ENCODE results near the gene PGF. TPM values are rescaled to one million over a fixed set of nuclear protein-coding genes. Genes with fewer than 3 reads are reported as not detected.

The PGF gene
- total RNA-seq, 1 donor from 2014 or later = 3.0 TPM

DNA sequence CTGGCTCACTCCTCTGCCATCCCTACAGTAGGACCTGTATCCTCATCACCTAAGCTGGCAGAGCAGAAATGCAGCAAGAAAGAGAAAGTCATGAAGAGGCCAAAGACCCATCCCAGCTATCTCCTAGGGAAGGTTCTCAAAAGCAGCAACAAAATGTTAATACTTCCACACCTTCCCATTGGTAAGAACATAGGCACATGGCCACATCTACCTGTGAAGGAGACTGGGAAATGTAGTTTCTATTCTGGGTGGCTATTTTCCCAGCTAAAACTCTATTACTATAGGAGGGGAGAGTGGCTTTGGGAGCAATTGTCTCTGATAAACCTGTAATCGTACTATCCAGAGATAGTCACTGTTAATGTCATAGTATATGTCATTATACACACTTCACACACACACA, 33.6 kb upstream of the PGF start:
- no peaks in the 10 kb centered on the region for H3K27me3 ChIP-seq (ENCODE audit: low read depth)
- H3K4me3 ChIP-seq = no peak overlapping the region
- DNase-seq = no peak
- H3K4me1 ChIP-seq = no peaks in the 10 kb centered on the region
- no peak for ATAC-seq
- TF ChIP-seq, protein P1, sequence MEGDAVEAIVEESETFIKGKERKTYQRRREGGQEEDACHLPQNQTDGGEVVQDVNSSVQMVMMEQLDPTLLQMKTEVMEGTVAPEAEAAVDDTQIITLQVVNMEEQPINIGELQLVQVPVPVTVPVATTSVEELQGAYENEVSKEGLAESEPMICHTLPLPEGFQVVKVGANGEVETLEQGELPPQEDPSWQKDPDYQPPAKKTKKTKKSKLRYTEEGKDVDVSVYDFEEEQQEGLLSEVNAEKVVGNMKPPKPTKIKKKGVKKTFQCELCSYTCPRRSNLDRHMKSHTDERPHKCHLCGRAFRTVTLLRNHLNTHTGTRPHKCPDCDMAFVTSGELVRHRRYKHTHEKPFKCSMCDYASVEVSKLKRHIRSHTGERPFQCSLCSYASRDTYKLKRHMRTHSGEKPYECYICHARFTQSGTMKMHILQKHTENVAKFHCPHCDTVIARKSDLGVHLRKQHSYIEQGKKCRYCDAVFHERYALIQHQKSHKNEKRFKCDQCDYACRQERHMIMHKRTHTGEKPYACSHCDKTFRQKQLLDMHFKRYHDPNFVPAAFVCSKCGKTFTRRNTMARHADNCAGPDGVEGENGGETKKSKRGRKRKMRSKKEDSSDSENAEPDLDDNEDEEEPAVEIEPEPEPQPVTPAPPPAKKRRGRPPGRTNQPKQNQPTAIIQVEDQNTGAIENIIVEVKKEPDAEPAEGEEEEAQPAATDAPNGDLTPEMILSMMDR (IDR thresholded peaks at IDR 0.05) = no peak
- H3K27ac ChIP-seq = no peak overlapping the region
- H3K36me3 ChIP-seq = no peaks in the 10 kb centered on the region
- H3K9me3 ChIP-seq = no peaks in the 10 kb centered on the region
- intact Hi-C loops (cut with DNase I) = no loop called here

DNA sequence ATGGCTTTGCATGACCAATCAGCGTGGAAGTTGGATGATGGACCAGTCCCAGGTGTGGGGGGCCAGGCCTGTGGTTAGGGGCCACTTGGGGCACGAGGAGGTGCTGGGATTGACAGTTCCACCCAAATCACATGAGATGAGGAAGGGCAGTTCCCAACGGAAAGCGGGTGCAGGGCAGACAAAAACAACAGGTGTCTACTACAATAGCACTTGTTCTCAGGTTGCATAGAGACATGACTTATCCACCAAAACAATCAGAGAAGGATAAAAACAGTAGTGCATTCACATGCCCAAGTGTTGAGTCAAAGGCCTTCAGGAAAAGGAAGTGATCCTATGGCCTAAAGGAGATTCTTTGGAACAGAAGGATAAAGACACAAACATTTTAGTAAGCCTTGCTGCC, 32.7 kb upstream of the PGF start:
- H3K4me3 ChIP-seq = no peak overlapping the region
- H3K27me3 ChIP-seq (ENCODE audit: low read depth) = no peaks in the 10 kb centered on the region
- H3K36me3 ChIP-seq = no peaks in the 10 kb centered on the region
- H3K4me1 ChIP-seq = no peaks in the 10 kb centered on the region
- TF ChIP-seq, protein P1 (IDR thresholded peaks at IDR 0.05) = no peak
- ATAC-seq = no peak
- no peak for DNase-seq
- intact Hi-C loops (cut with DNase I) = no loop called here
- no peaks in the 10 kb centered on the region for H3K9me3 ChIP-seq
- H3K27ac ChIP-seq = no peak overlapping the region

DNA sequence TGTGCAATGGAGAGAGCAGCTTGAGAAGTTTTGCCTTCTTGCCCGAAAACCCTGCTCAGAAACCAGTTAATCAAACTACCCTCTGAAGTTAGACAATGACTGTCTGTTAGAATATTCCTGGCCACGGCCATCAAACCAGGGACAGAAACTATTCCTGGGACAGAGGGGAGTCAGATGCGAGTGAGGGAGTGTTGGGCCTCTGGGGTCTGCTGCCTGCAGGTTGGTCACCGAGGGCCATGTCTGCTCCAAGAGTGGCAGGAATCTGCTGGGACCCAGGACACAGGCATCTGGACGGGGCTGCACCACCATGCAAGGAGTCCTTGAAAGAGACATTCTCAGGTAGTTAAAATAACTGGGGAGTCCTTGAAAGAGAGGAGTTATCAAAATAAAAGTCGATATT, 30.4 kb upstream of the PGF start:
- intact Hi-C loops (cut with DNase I) = no loop called here
- H3K4me1 ChIP-seq = no peaks in the 10 kb centered on the region
- ATAC-seq (no peak), DNase-seq (no peak)
- no peak overlapping the region for H3K4me3 ChIP-seq
- H3K27ac ChIP-seq = no peak overlapping the region
- no peaks in the 10 kb centered on the region for H3K27me3 ChIP-seq (ENCODE audit: low read depth)
- H3K36me3 ChIP-seq = no peaks in the 10 kb centered on the region
- TF ChIP-seq, protein P1 (IDR thresholded peaks at IDR 0.05) = no peak
- no peaks in the 10 kb centered on the region for H3K9me3 ChIP-seq

DNA sequence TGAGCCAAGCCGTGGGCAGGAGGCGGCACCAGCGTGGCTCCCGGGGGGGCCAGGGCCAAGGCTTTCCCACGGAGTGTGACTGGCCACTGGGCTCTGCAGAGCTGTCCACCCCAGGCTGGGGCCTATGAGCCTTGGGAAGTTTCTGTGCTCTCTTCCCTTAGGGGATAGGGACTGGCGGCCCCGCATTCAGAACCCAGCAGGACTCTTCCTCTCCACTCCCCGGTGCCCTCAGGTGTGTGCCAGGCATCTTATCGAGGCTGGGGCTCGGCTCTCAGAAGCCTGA, 29.6 kb upstream of the PGF start:
- intact Hi-C loops (cut with DNase I) = no loop called here
- no peak for ATAC-seq
- H3K4me3 ChIP-seq = no peak overlapping the region
- H3K4me1 ChIP-seq = peaks cover 1% of the 10 kb centered on the region
- H3K27ac ChIP-seq = no peak overlapping the region
- TF ChIP-seq, protein P1 (IDR thresholded peaks at IDR 0.05) = no peak
- DNase-seq = no peak
- no peaks in the 10 kb centered on the region for H3K36me3 ChIP-seq
- no peaks in the 10 kb centered on the region for H3K27me3 ChIP-seq (ENCODE audit: low read depth)
- H3K9me3 ChIP-seq = no peaks in the 10 kb centered on the region

DNA sequence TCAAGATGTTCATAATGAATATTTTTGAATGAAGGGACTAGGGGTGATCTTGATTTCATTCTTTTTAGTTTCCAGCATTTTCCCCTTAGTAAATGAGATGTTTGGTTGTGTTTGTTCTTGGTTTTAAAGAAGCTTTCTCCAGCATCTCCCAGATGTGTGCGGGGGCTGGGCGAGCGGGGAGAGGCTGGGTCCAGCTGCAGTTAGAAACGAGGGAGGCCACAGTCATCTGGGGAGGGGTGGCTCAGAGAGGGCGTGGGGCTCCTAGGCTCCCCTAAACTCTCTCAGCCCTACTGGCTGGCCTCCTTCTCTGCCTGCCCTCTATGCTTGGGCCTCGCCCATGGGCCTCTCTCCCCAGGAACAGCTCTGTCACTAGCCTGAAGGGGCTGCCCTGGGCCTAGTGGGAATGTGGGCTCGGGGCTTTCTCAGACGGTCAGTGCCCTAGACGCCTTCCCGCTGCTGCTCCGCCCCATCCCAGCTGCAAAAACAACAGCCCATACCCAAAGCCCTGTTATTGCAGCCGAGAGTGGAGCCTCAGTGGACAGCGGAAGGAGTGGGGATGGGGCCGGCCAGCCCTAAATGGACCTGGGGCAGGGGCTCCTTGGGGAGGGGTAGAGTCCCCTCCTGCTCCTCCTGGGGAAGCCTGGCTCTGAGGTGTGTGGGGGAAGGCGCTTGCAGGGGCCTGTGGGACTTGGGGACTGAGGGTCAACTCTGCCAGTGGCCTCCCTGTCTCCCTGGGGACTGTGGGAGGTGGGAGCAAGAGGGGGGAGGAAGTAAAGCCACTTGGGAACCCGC, 29.0 kb upstream of the PGF start:
- ATAC-seq = no peak
- Histone ChIP-seq H3K27me3 (ENCODE audit: low read depth) (no peaks in the 10 kb centered on the region), H3K36me3 (no peaks in the 10 kb centered on the region), H3K9me3 (no peaks in the 10 kb centered on the region), H3K4me1 (peaks cover 4% of the 10 kb centered on the region), H3K4me3 (no peak overlapping the region), H3K27ac (no peak overlapping the region)
- intact Hi-C loops (cut with DNase I) = no loop called here
- TF ChIP-seq, protein P1 (IDR thresholded peaks at IDR 0.05) = no peak
- DNase-seq = no peak

Data from lower lobe of right lung (tissue), 2 donors.